Measurements from ENCODE around the gene ELAC2.

Gene ELAC2

GRCh38 chr17:13017655-13018459 is at the start of gene ELAC2:
ELAC2 (minus strand) TSS chr17:13018027; CDS start chr17:13017947, 80 bp downstream.
- DNase-seq (ENCODE audit: low read depth): peak; percentile 99

- DNase-seq (ENCODE audit: low read depth): no peak
Observed at GRCh38 chr17:13065032-13065431, 47.2 kb upstream of the ELAC2 start.

- DNase-seq (ENCODE audit: low read depth): no peak
Observed at GRCh38 chr17:13055131-13055530, 37.3 kb upstream of the ELAC2 start.

GRCh38 chr17:13054666-13055065 is 36.8 kb upstream of the ELAC2 start:
- no peak for DNase-seq (ENCODE audit: low read depth)

- no peak for DNase-seq (ENCODE audit: low read depth)
Observed at GRCh38 chr17:13051915-13052314, 34.1 kb upstream of the ELAC2 start.

- DNase-seq (ENCODE audit: low read depth): no peak
Observed at GRCh38 chr17:13047011-13047606, 29.3 kb upstream of the ELAC2 start.

- DNase-seq (ENCODE audit: low read depth): no peak
Observed at GRCh38 chr17:13046361-13046760, 28.5 kb upstream of the ELAC2 start.

GRCh38 chr17:13044572-13045065 is 26.8 kb upstream of the ELAC2 start:
- DNase-seq (ENCODE audit: low read depth): peak; percentile 54

- no peak for DNase-seq (ENCODE audit: low read depth)
Observed at GRCh38 chr17:13038931-13039665, 21.3 kb upstream of the ELAC2 start.

GRCh38 chr17:13036751-13037150 is 18.9 kb upstream of the ELAC2 start:
- DNase-seq (ENCODE audit: low read depth): no peak

GRCh38 chr17:13035420-13035819 is 17.6 kb upstream of the ELAC2 start:
- DNase-seq (ENCODE audit: low read depth): no peak

- peak; percentile 57 for DNase-seq (ENCODE audit: low read depth)
Observed at GRCh38 chr17:13031718-13032350, 14.0 kb upstream of the ELAC2 start.

- peak; percentile 31 for DNase-seq (ENCODE audit: low read depth)
Observed at GRCh38 chr17:13030459-13031300, 12.9 kb upstream of the ELAC2 start.

GRCh38 chr17:13030056-13030455 is 12.2 kb upstream of the ELAC2 start:
- no peak for DNase-seq (ENCODE audit: low read depth)

GRCh38 chr17:13029340-13029739 is 11.5 kb upstream of the ELAC2 start:
- DNase-seq (ENCODE audit: low read depth): no peak

- no peak for DNase-seq (ENCODE audit: low read depth)
Observed at GRCh38 chr17:13027246-13027645, 9.4 kb upstream of the ELAC2 start.

- DNase-seq (ENCODE audit: low read depth): no peak
Observed at GRCh38 chr17:13025687-13026086, 7.9 kb upstream of the ELAC2 start.

GRCh38 chr17:13025258-13025627 is 7.4 kb upstream of the ELAC2 start:
- DNase-seq (ENCODE audit: low read depth): no peak

GRCh38 chr17:13024526-13025257 is 6.9 kb upstream of the ELAC2 start:
- DNase-seq (ENCODE audit: low read depth): peak; percentile 34

- DNase-seq (ENCODE audit: low read depth): no peak
Observed at GRCh38 chr17:13024016-13024415, 6.2 kb upstream of the ELAC2 start.

Measured in fibroblast of gingiva (primary cell).